NOMO-1 (cell line): ENCODE results near the gene POP4.

Experiments
- DNase-seq, 2 experiments: peaks; one replicate each; lab custom pipeline; 2025; ENCODE audit not compliant: unreplicated experiment in 2 of 2; lab: John Stamatoyannopoulos, UW

The POP4 gene

DNA sequence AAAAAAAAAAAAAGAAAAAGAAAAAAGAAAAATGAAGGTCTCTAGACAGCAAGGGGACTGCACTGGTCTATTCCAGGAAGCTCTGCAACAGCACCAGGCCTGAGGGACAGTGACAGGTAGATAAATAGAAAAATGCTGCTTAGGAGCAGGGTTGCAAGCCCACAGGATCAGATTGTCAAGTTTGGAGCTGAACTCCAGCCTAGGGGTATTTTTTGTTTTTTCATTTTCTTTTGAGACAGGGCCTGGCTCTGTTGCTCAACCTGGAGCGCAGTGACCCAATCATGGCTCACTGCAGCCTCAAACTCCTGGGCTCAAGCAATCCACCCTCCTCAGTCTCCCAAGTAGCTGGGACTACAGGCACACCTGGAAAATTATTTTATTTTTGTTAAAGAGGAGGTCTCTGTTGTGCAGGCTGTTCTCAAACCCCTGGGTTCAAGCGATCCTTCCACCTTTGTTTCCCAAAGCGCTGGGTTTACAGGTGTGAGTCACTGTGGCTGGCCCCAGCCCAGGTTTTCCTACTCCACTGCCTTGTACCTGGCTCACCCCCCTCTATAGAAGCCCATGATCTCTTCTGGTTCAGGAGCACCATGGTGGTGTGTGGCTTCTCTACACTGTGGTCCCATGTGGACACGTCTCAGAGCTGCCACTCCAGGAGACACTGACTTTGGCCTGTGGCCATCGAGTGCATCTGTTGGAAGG lies 23.9 kb downstream of the POP4 start:
- no peak for DNase-seq

DNA sequence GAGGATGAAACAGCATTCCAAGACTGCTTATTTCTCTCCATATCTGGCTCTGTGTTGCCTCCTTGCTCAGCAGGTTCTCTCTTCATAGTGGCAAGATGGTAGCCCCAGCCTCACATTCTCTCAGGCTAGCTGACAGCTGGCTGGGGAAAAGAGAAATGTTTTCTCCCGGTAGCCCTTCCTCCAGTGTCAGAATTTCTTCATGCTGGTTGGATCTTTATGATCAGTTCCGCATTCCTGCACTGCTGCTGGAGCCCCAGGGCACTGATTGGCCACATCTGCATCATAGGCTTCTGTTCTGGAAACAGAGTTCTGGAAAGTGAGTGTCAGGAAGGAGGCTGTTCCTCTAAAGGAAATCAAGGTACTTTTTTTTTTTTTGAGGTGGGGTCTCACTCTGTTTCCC lies 24.6 kb downstream of the POP4 start:
- DNase-seq: no peak

DNA sequence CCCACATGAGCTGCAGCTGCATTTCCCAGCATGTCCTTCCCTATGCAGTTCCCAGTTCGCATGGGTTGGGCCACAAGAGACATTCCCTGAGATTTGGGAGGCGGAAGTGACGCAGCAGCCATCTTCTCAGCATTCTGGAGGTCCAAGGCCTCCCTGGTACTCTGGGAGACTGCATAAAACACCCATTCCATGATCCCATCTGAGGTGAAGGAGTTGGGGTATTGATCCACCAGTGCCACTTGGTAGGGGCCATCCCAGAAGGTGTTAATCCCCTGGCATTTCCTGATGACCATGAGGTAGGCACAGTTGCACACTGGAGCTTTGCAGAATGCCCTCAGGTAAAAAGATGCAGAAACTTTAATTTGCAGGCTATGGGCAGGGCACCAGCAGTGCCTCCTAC lies 25.4 kb downstream of the POP4 start:
- DNase-seq: no peak

DNA sequence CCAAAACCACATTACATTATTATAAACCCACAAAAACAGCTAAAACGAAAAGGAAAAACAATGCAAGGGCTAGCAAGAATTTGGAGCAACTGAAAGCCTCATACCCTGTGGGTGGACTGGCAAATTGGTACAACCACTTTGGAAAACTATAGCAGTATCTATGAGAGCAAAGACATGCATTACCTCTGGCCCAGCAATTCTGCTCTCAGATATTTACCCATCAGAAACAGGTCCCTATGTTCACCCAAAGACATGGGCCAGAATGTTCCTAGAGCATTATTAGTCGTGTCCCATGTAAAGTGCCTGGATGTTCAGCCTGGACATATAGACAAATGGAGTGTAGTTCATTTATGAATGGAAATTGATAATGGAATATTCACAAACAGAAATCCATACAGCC lies 27.9 kb downstream of the POP4 start:
- DNase-seq: no peak

DNA sequence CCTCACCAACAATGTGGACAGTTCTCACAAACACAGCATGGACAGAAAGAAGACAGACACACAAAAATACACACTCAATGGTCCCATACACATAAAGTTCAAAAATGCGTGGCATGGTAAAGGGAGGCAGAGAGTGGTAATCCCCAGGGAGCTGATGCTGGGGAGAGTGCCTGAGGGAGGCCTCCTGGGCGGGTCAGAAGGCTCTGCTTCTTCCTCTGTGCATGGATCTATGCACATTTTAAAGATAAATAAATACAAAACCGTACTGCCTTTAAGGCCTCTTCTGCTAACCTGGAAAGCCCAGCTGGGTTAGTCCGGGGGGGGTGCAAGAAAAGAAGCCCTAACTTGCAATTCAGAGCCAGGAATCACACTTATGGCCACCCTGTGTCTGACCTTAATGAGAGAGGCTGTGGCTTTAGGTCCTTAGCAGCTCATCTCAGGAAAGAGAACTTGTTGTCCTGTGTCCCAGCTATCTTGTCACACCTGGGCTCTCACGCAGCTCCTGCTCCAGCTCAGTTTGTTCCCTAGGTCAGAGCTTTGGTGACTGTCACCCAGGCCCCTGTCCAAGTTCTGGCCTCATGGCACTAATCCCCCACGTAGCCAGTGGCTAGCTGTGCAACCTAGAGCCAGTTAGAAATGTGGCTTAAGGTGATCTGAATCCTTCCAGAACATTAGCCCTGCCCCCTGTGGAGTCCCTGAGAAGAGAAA lies 28.5 kb downstream of the POP4 start:
- DNase-seq: no peak

DNA sequence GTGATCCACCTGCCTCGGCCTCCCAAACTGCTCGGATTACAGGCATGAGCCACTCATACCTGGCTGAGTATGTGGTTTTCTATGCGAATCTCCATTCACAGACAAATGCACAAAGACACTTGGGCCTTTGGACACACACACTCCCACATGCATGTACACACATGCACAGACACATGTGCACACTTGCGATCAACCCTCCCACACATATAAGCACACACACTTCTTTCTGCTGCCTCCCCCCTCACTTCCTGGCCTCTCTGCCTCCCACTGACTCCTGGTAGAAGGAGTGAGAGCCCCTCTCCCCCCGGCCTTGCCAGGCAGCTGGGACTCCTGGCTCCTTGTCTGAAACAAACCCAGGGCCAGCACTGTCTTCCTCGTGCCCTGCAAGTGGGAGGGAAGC lies 29.9 kb downstream of the POP4 start:
- no peak for DNase-seq

DNA sequence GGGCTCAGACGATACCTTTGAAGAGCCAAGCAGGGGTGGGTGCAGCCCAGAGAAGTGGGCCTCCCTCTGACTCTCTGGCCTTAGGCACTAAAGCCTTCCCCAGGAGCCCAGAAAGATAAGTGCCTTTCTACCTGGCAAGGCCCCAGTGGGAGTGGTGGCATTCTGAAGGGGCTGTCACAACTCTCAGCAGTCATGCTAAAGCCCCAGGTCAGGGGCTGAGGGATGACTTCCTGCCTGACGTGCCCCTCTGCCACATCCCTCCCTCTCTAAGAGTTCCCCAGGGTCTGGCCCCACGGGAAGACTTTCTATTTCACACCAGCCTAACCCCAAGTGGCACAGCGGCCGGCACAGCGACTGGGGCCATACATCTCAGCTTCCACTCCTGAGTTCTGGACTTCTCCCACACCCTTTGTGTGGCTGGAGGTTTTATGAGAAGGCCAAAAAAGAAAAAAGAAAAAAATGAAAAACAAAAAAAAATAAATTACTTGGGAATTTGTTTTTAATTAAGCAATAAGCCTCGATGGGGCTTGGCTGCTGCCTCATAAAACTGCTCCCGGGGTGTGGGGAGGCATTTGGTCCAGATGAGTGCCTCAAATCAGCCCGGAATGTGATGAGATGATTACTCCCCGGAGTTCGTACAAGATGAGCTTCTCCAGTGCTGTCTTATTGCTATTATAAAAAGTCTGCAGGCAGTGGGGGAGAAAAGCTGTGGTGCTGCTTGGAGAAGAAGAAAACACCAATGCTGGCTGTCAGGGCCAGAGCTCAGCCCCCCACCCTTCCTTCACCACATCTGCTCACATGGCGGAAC lies 30.7 kb downstream of the POP4 start:
- DNase-seq: no peak

DNA sequence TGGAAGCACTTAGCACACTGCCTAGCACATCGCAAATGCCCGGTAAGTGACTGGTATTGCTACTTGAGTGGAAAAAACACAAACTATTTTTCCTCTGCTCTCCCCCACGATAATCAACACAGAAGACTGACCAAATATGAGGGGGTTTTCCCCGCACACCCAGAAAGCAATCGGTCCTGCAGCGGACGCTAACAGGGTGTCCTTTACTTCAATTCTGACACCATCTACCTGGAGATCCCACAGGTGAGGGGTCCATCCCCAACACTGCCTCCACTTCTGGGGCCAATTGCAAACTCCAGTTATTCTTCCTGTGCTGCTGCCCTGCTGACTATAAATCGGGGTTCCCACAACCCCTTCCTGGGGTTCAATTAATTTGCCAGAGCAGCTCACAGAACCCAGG lies 33.0 kb downstream of the POP4 start:
- no peak for DNase-seq

DNA sequence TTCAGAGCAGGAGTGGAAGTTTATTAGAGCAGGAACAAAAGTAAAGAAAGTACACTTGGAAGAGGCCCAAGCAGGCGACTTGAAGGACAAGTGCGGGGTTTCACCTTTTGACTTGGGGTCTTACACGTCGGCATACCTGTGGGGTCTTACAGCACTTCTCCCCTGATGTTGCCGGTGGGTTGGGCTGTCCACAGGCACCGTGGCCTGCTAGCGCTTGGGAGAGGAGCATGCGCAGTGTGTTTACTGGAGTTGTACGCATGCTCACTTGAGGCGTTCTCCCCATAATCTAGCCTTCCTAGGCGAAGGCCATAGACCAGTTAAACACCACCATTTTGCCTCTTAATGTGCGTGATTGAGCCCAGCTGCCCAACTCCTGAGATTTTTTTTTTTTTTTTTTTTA lies 34.1 kb downstream of the POP4 start:
- no peak for DNase-seq

DNA sequence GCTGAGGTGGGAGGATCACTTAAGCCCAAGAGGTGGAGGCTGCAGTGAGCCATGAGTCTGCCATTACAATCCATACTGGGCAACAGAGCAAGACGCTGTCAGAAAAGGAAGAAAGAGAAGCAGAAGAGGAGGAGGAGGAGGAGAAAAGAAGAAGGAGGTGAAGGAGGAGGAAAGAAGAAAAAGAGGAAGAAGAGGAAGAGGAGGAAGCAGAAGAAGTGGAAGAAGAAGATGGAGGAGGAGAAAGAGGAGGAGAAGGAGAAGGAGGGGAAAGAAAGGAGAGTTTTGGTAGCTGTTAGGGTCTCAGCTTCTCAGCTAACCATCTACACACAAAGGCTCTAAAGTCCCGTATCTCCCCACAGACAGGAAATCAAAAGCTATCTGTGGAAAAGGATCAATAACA lies 35.5 kb downstream of the POP4 start:
- DNase-seq: no peak

DNA sequence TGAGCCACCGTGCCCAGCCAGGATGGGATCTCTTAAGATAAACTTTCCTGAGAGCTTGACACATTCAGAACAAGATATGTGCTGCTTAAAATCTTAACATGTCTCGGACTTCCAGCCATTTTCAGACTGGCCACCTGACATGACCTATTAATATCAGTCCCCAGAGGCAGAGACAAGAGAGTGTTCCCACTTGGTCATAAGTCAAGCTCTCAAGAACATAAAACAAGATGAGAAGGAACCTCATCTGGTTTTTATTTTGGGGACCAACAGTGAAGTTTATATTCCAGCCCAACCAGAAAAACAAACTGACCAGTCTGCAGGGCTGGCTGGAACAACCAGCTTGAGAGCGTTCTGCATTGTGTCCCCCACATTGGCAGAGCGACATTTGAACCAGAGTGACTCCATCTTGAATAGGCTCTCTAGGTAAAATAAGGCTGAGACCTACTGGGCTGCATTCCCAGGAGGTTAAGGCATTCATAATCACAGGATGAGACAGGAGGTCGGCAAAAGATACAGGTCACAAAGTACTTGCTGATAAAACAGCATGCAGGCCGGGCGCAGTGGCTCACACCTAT lies 37.4 kb downstream of the POP4 start:
- DNase-seq: no peak

DNA sequence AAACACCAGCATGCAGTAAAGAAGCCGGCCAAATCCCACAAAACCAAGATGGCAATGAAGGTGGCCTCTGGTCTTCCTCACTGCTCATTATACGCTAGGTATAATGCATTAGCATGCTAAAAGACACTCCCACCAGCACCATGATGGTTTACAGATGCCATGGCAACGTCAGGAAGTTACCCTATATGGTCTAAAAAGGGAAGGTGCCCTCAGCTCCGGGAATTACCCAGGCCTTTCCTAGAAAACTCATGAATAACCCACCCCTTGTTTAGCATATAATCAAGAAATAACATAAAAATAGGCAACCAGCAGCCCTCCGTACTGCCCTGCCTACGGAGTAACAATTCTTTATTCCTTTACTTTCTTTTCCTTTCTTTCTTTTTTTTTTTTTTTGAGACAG lies 38.1 kb downstream of the POP4 start:
- DNase-seq: no peak

DNA sequence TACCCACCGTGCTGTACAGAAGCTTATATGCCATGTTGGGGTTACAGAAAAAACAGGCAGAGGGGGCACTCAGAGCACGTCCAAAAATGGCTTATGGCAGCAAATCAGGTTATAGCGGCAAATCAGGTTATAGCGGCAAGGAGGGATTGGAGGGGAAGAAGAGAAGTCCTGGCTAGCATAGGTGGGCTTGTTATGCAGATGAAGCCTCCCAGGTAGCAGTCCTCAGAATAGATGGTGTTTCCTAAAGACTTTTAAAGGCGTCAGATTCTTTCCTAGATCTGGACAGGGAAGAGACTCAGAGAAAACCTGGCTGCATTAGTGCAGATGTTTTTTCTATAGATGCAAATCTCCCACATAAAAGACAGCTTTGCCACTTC lies 39.4 kb downstream of the POP4 start:
- DNase-seq: no peak

DNA sequence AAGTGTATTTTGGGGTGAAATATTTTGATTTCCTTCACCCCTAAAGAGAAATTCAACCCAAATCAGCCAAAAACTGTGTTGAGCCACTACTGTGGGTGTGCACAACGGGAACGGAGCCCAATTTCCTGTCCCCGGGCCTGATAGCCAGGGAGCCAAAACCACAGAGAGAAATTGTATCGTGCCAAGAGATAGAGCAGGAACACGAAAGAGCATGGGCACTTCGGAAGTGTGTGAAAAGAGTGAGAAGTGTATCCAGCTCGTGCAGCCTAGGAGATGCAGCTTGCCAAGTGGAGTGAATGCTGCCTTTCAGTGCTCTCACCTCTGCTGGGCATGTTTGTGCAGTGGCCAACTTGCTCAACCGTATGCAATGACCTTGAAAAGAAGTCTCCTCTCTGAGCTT lies 39.8 kb downstream of the POP4 start:
- peak in 1 of 2 experiments; percentile 1 for DNase-seq

DNA sequence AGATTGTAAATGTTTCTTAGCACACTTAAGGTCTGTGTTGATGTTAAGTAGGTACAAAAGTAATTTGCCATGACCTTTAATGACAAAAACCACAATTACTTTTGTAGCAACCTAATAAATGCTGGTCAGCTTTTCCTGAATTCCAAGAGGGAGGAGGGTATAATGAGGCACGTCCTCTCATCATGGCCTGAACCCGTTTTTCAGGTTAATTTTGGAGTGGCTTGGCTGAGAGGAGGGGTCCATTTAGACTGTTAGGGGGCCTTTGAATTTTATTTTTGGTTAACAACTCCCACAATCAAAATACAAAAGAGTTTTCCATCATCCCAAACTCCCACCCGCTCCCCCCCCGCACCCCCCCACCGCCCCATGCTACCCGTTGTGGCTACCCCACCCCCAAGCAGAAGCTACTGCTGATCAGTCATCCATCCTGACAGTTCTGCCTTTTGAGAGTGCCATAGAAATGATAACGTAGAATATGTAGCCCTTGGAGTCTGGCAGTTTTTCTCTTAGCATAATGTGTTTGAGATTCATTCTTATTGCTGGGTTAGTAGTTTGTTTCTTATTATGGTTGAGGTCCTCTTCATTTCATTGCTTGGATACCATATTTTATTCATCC lies 44.8 kb downstream of the POP4 start:
- no peak for DNase-seq

DNA sequence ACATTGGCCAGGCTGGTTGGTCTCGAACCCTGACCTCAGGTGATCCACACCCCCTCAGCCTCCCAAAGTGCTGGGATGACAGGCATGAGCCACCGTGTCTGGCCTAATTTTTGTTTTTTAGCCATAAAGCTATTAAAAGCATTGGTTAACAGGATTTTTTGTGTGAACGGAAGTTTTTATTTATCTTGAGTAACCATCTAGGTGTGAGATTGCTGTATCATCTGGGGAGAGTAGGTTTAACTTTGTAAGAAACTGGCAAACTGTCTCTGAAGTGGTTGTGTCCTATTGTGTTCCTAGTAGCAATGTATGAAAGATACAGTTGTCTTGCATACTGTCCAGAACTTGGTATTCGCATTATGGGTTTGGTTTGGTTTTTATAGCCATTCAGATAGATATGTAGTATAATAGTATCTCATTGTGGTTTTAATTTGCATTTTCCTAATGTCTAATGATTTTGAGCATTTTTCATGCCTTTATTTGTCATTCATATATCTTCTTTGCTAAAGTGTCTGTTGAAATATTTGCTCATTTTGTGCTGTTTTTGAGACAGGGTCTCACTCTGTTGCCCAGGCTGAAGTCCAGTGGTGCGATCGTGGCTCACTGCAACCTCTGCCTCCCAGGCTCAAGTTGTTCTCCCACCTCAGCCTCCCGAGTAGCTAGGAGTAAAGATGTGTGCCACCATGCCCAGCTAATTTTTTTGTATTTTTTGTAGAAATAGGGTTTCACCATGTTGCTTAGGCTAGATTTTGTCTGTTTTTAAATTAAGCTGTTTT lies 45.7 kb downstream of the POP4 start:
- no peak for DNase-seq

DNA sequence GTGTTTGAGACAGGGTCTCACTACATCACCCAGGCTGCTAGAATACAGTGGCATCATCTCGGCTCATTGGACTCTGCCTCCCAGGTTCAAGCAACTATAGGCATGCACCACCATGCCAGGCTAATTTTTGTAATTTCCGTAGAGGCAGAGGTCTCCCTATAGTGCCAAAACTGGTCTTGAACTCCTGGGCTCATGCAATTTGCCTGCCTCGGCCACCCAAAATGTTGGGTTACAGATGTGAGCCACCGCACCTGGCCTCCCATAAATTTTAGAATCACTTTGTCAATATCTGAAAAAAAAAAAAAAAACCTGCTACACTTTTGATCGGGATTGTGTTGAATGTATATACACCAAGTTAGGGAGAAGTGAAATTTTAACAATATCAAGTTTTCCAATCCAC lies 47.3 kb downstream of the POP4 start:
- DNase-seq: no peak

DNA sequence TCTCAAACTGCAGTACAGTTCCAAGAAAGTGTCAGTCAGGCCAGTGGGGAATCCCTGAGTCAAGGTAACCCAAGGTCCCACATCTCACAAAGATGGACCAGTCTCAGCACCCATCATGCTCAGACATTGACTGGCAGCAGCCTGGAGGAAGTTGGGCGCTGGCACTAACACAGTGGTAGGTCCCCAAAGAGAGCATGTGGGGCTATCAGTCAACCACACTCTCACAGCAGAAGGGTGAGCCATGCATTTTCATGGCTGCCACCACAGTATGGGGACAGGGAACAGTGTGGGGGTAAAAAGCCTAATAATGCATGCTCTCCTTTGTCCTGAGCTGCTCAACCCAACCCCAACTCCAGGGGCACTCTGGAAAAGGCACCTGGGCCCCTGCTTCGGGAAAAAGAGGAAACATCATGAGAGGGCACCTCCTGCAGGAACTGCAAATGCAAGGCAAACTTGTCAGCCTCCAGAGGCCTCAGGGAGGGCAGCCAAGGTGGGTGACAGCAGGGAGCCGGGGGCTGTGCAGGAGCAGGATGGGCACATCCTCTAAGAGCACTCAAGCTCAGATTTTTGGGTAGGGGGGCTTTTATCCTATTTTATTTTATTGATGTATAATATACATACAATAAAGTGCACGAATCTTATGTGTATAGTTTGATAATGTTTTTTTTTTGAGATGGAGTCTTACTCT lies 49.7 kb downstream of the POP4 start:
- DNase-seq: no peak

DNA sequence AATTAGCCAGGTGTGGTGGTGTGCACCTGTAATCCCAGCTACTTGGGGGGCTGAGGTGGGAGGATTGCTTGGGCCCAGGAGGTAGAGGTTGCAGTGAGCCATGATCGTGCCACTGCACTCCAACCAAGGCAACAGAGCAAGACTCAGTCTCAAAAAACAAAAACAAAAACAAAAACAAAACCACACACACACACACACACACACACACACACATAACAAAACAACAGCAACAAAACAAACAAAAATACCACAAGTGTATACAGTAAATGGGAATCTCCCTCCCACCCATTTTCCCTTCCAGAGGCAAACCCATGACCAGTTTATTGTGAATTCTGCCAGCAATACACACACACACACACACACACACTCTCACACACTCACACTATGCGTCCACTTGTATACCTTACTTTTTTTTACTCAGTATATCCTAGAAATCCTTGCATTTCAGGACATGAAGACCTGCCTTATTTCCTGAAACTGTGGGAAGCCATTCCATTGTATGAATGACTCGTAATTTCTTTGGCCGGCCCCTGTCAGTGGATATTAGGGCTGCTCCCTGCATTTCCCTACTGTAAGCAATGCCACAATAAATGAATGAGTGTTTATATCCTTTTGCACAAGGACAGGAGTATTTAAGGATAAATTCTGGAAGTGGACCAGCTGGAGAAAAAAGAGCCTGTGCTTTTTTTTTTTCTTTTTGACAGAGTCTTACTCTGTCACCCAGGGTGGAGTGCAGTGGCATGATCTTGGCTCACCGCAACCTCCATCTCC lies 52.3 kb downstream of the POP4 start:
- DNase-seq: no peak
